ENCODE measurements around the gene UBIAD1. TPM values are rescaled to one million over a fixed set of nuclear protein-coding genes. Genes with fewer than 3 reads are reported as not detected.

The UBIAD1 gene
- total and polyA plus RNA-seq, 9 of the 15 experiments (the other 6 are each of a cell fraction or from before 2014, with no cell fraction given) = 6.2 to 34.3 (median 22.3) TPM

GRCh38 chr1:11245904-11246719, 26.9 kb upstream of the UBIAD1 start:
- Histone ChIP-seq H3K27me3 (ENCODE audit: control insufficient read depth in 2 of 2, insufficient read depth in 2 of 2, low read length in 2 of 2) (no peaks in the 10 kb centered on the region), H3K9me1 (ENCODE audit: control insufficient read depth, insufficient read depth, low read length) (no peaks in the 10 kb centered on the region), H2AFZ (ENCODE audit: low read depth, low read length) (no peak overlapping the region), H3K4me3 (no peak overlapping the region), H3K9me3 (replicated peaks; ENCODE audit: control insufficient read depth, insufficient read depth, low read depth, low read length) (no peaks in the 10 kb centered on the region), H3K27ac (ENCODE audit: extremely low read depth, low read depth, low read length) (no peak overlapping the region), H3K9ac (ENCODE audit: insufficient read depth in 1 of 2, low read depth in 2 of 2, low read length in 2 of 2) (no peak overlapping the region), H3K36me3 (ENCODE audit: control insufficient read depth, insufficient read depth, low read length) (peaks cover 82% of the 10 kb centered on the region), H3K4me1 (replicated peaks in 1 of 2; ENCODE audit: control insufficient read depth in 2 of 2, insufficient read depth in 2 of 2, low read length in 2 of 2) (no peaks in the 10 kb centered on the region), H3K4me2 (ENCODE audit: insufficient read depth, low read length) (no peak overlapping the region), H4K20me1 (replicated peaks; ENCODE audit: control insufficient read depth, insufficient read depth, low read length) (peaks cover 6% of the 10 kb centered on the region; the same call in 1 of the 2 replicates), H3K79me2 (ENCODE audit: control insufficient read depth, insufficient read depth, low read length) (no peaks in the 10 kb centered on the region)
- TF ChIP-seq HBP1 (CRISPR knock-in tag; IDR thresholded peaks at IDR 0.05) = no peak
- TF ChIP-seq TRIM24 (IDR thresholded peaks at IDR 0.05) = no peak
- no peak for TF ChIP-seq PHB (CRISPR knock-in tag; IDR thresholded peaks at IDR 0.05)
- no peak for TF ChIP-seq ZKSCAN3 (CRISPR knock-in tag; IDR thresholded peaks at IDR 0.05)
- no peak for TF ChIP-seq ZFP1 (CRISPR knock-in tag; IDR thresholded peaks at IDR 0.05)
- TF ChIP-seq ZNF551 (CRISPR knock-in tag; IDR thresholded peaks at IDR 0.05) = no peak
- TF ChIP-seq SIRT6 (IDR thresholded peaks at IDR 0.05; ENCODE audit: low read depth, low read length) = no peak
- no peak for TF ChIP-seq BACH1 (tag; IDR thresholded peaks at IDR 0.05)
- CTCF ChIA-PET (ENCODE audit: low intra/inter-chr PET ratio) = no interaction called here
- FAIRE-seq (no peak), DNase-seq (ENCODE audit: extremely low read depth in 1 of 4, low spot score in 3 of 4) (no peak), ATAC-seq (no peak)
- WGBS (ENCODE audit: insufficient coverage, low coverage, missing lambda C conversion rate) = 94% methylated on average over 7 of the region's 7 CpGs
- in situ Hi-C loops (cut with MboI) = no loop called here
- TSS peak; percentile 13 for BruUV-seq (replicated peaks)
- POLR2A ChIA-PET = interaction anchor here (0.6 to 2.8 kb wide), 5 partner anchors 16 to 33 kb away, joined by 3 to 8 read pairs (median 5); partner anchors contain the start of gene MTOR
- intact Hi-C loops (cut with micrococcal nuclease) = no loop called here
